RWPE1 (cell line): ENCODE measurements around the gene JPH2.

Source experiments
- CTCF ChIA-PET: fragments of 350-600 bp; sonication (Branson Sonifier 250); formaldehyde crosslinking; extraction: SDS; loops from one replicate; lab custom pipeline; 2021; lab: Yijun Ruan, JAX
- POLR2A ChIA-PET: fragments of 400-600 bp; formaldehyde crosslinking; extraction: SDS; loops from one replicate; lab custom pipeline; 2020; ENCODE audit warnings: antibody characterized with exemption; ENCODE audit not compliant: low non-redundant PET; lab: Yijun Ruan, JAX
- DNase-seq: peaks from one replicate; pipeline ENCODE4 v3.0.0; 2012; ENCODE audit warnings: low spot score
- H3K27ac ChIP-seq: fragments of 450-650 bp; 2 replicates; pipeline ENCODE4 v1.5.1; 2017
- TF ChIP-seq, protein P1 (sequence below): fragments of 450-650 bp; conservative IDR thresholded peaks from 2 replicates; pipeline ENCODE4 v1.5.1; 2017; ENCODE audit warnings: low read depth, mild to moderate bottlenecking

JPH2 gene

GRCh38 chr20:44146272-44146671, 40.7 kb downstream of the JPH2 start:
- ChIA-PET POLR2A (no interaction called here), CTCF (interaction anchor here (0.6 kb wide), 1 partner anchor 71 kb away, joined by 3 read pairs; no protein-coding TSS in a partner anchor)
- H3K27ac ChIP-seq, result no peak overlapping the region
- DNase-seq, result no peak
- TF ChIP-seq, protein P1, sequence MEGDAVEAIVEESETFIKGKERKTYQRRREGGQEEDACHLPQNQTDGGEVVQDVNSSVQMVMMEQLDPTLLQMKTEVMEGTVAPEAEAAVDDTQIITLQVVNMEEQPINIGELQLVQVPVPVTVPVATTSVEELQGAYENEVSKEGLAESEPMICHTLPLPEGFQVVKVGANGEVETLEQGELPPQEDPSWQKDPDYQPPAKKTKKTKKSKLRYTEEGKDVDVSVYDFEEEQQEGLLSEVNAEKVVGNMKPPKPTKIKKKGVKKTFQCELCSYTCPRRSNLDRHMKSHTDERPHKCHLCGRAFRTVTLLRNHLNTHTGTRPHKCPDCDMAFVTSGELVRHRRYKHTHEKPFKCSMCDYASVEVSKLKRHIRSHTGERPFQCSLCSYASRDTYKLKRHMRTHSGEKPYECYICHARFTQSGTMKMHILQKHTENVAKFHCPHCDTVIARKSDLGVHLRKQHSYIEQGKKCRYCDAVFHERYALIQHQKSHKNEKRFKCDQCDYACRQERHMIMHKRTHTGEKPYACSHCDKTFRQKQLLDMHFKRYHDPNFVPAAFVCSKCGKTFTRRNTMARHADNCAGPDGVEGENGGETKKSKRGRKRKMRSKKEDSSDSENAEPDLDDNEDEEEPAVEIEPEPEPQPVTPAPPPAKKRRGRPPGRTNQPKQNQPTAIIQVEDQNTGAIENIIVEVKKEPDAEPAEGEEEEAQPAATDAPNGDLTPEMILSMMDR, result no peak

DNA sequence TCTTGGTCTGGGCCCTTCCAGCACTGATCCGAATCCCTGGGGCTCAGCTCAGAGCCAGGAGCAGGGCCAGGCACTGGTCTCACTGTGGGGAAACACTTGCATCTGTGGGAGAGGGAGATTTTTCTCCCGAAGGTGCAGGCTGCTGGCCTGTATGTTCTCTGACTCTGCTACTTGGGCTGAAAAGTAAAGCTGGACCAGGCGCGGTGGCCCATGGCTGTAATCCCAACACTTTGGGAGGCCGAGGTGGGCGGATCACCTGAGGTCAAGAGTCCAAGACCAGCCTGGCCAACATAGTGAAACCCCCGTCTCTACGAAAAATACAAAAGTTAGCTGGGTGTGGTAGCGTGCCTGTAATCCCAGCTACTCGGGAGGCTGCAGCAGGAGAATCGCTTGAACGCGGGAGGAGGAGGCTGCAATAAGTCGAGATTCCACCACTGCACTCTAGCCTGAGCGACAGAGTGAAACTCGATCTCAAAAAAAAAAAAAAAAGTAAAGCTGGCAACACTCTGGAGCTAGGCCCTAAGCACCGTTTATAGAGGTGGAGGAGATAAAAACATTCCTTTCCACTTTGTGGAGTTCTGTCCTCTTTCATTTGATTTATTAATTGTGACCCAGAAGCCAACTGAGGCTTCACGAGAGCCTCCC, 41.7 kb downstream of the JPH2 start:
- no peak for DNase-seq
- H3K27ac ChIP-seq, result no peak overlapping the region; the same call in 1 of the 2 replicates
- TF ChIP-seq, protein P1, result no peak
- CTCF ChIA-PET, result no interaction called here
- POLR2A ChIA-PET, result interaction anchor here (0.7 kb wide), 1 partner anchor 42 kb away, joined by 3 read pairs; no protein-coding TSS in a partner anchor

DNA sequence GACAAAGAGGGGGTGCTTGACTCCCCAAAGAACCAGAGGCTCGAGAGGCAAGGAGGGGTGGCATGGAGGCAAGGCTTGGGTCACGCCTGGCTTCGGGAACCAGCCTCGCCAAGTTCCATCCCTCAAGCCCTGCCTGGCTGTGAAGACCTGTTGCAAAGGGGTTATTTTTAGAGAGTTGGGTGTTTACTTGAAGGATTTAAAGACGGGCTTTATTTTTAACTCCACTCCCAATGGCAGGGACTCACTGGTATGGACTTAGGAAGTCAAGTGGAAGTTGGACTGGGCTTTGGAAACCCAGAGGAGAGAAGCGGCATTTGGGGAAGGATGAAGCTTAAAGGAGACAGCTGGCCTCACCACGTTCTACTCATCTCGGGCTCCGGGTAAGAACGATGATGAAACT, 43.1 kb downstream of the JPH2 start:
- H3K27ac ChIP-seq, result no peak overlapping the region
- CTCF ChIA-PET, result interaction anchor here (0.7 to 1.0 kb wide), 2 partner anchors 13 to 28 kb away, joined by 3 to 4 read pairs; no protein-coding TSS in a partner anchor
- POLR2A ChIA-PET, result no interaction called here
- TF ChIP-seq, protein P1, result no peak
- DNase-seq, result no peak

- DNase-seq, result no peak
- ChIA-PET CTCF (no interaction called here), POLR2A (interaction anchor here (0.6 kb wide), 1 partner anchor 475 kb away, joined by 3 read pairs; no protein-coding TSS in a partner anchor)
- TF ChIP-seq, protein P1, result no peak
- H3K27ac ChIP-seq, result peak overlapping the region; percentile 8
Observed at GRCh38 chr20:44142413-44142812, 44.6 kb downstream of the JPH2 start.

- H3K27ac ChIP-seq, result peak overlapping the region; percentile 8
- CTCF ChIA-PET, result interaction anchor here (0.6 to 1.2 kb wide), 2 partner anchors 26 to 110 kb away, joined by 3 to 7 read pairs; no protein-coding TSS in a partner anchor
- TF ChIP-seq, protein P1, result no peak
- POLR2A ChIA-PET, result no interaction called here
- DNase-seq, result no peak
Observed at GRCh38 chr20:44141873-44142272, 45.1 kb downstream of the JPH2 start.

GRCh38 chr20:44138867-44139266, 48.1 kb downstream of the JPH2 start:
- ChIA-PET POLR2A (no interaction called here), CTCF (interaction anchor here (0.7 to 1.9 kb wide), 2 partner anchors 20 to 22 kb away, joined by 6 read pairs; no protein-coding TSS in a partner anchor)
- no peak for DNase-seq
- TF ChIP-seq, protein P1, result no peak
- no peak overlapping the region for H3K27ac ChIP-seq
